Central memory CD8-positive, alpha-beta T cell (primary cell): ENCODE data around the gene TESK2.
"Not testable (repeated sequence)": the region's sequence is repeated elsewhere in the genome, so short reads cannot be mapped to it uniquely, and the experiment has no call there.

Experiments
- ATAC-seq: fragments of 150-1000 bp; cut with Tn5 transposase; replicated peaks from 2 replicates; pipeline ENCODE4 v1.10.0; 2022; ENCODE audit warnings: mild to moderate bottlenecking, moderate FRiP score, moderate number of reproducible peaks; ENCODE audit not compliant: poor library complexity, severe bottlenecking; ENCODE audit errors: extremely low read depth
- DNase-seq, 2 donors: peaks; one replicate each; pipeline ENCODE4 v3.0.0; 2021; ENCODE audit warnings: low spot score in 2 of 2
- H3K27ac Mint-ChIP-seq: one replicate; pipeline ENCODE4 v1.8.0; 2022; ENCODE audit warnings: low read depth, mild to moderate bottlenecking, moderate library complexity, mixed read lengths
- H3K27me3 Mint-ChIP-seq: one replicate; pipeline ENCODE4 v1.8.0; 2022; ENCODE audit warnings: mixed read lengths
- H3K36me3 Mint-ChIP-seq: one replicate; pipeline ENCODE4 v1.8.0; 2022; ENCODE audit warnings: mild to moderate bottlenecking, moderate library complexity, mixed read lengths; ENCODE audit not compliant: insufficient read depth
- H3K4me1 Mint-ChIP-seq: one replicate; pipeline ENCODE4 v1.8.0; 2022; ENCODE audit warnings: mixed read lengths
- H3K4me3 Mint-ChIP-seq: one replicate; pipeline ENCODE4 v1.8.0; 2022; ENCODE audit warnings: mild to moderate bottlenecking, moderate library complexity, mixed read lengths
- H3K9me3 Mint-ChIP-seq: one replicate; pipeline ENCODE4 v1.8.0; 2022; ENCODE audit warnings: mixed read lengths

The TESK2 gene

GRCh38 chr1:45503462-45504360 is 12.7 kb upstream of the TESK2 start:
- no peaks in the 10 kb centered on the region for H3K9me3 Mint-ChIP-seq
- peaks cover 25% of the 10 kb centered on the region for H3K4me1 Mint-ChIP-seq
- ATAC-seq (no peak), DNase-seq (no peak)
- H3K27me3 Mint-ChIP-seq, result no peaks in the 10 kb centered on the region
- H3K4me3 Mint-ChIP-seq, result no peak overlapping the region
- H3K27ac Mint-ChIP-seq, result no peak overlapping the region
- H3K36me3 Mint-ChIP-seq, result peaks cover 7% of the 10 kb centered on the region

- Mint-ChIP-seq H3K4me1 (peaks cover 28% of the 10 kb centered on the region), H3K4me3 (peak overlapping the region; percentile 25), H3K27ac (no peak overlapping the region), H3K27me3 (no peaks in the 10 kb centered on the region), H3K36me3 (peaks cover 9% of the 10 kb centered on the region), H3K9me3 (no peaks in the 10 kb centered on the region)
- ATAC-seq (no peak), DNase-seq (no peak)
Observed at GRCh38 chr1:45501505-45501859, 10.5 kb upstream of the TESK2 start.

DNA sequence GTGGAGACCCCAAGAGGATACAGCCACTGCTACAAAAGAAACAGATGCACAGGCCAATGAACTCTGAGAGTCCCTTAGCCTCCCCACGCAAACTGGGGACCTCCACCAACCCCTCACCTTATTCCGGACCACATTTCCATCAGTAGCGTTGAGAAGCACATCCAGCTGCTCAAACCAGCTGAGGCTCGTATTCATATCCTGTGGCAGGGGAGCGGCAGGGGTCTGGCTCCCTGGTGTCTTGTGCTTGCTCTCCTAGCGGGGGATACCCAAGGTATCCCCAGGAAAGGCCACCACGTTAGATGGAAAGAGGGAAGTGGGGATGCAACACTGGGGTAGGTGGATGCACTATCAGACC is 8.4 kb upstream of the TESK2 start:
- Mint-ChIP-seq H3K9me3 (no peaks in the 10 kb centered on the region), H3K27ac (peak overlapping the region; percentile 90), H3K27me3 (no peaks in the 10 kb centered on the region), H3K4me1 (peaks cover 28% of the 10 kb centered on the region), H3K4me3 (peak overlapping the region; percentile 90), H3K36me3 (peaks cover 9% of the 10 kb centered on the region)
- DNase-seq (no peak), ATAC-seq (no peak)

DNA sequence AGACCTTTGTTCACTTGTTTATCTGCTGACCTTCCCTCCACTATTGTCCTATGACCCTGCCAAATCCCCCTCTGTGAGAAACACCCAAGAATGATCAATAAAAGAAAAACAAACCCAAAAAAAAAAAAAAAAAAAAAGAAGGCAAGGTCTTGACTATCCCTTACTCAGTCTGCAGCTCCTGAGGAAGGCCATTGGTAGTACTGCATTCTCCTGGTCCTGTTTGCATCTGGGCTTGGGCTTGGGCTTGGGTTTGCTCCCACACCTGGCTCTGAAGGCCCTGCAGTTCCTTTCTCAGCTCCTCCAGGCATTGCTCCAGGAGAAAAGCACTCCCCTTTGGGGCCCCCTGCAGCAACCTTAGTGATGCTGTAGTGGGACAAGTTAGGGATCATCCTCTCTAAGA is 7.3 kb upstream of the TESK2 start:
- H3K9me3 Mint-ChIP-seq, result no peaks in the 10 kb centered on the region
- ATAC-seq, result no peak
- H3K4me3 Mint-ChIP-seq, result peak overlapping the region; percentile 90
- H3K36me3 Mint-ChIP-seq, result peaks cover 9% of the 10 kb centered on the region
- peaks cover 28% of the 10 kb centered on the region for H3K4me1 Mint-ChIP-seq
- H3K27me3 Mint-ChIP-seq, result no peaks in the 10 kb centered on the region
- no peak for DNase-seq
- H3K27ac Mint-ChIP-seq, result peak overlapping the region; percentile 90

DNA sequence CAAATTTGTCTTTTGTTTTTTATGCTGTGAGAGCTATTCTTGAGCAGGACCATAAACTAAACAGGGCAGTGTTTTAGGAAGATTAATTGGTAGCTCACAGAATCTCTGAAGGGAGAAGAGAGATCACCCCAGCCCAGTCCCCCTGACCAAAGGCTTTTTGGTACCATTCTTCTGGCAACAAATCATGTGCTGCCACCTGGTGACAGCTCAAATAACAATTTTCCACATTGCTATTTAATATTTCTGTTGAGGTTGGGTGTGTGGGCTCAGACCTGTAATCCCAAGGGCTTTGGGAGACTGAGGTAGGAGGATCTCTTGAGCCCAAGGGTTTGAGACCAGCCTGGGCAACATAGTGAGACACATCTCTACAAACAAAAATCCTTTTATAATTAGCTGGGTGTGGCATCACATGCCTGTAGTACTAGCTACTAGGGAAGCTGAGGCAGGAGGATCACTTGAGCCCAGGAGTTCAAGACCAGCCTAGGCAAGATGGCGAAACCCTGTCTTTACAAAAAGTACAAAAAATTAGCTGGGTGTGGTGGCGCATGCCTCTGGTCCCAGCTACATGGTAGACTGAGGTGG is 2.2 kb upstream of the TESK2 start:
- no peaks in the 10 kb centered on the region for H3K9me3 Mint-ChIP-seq
- no peaks in the 10 kb centered on the region for H3K27me3 Mint-ChIP-seq
- H3K27ac Mint-ChIP-seq, result no peak overlapping the region
- H3K4me1 Mint-ChIP-seq, result no peaks in the 10 kb centered on the region
- peaks cover 3% of the 10 kb centered on the region for H3K36me3 Mint-ChIP-seq
- H3K4me3 Mint-ChIP-seq, result no peak overlapping the region
- ATAC-seq, result no peak
- peak; percentile 21 to 32 for DNase-seq

DNA sequence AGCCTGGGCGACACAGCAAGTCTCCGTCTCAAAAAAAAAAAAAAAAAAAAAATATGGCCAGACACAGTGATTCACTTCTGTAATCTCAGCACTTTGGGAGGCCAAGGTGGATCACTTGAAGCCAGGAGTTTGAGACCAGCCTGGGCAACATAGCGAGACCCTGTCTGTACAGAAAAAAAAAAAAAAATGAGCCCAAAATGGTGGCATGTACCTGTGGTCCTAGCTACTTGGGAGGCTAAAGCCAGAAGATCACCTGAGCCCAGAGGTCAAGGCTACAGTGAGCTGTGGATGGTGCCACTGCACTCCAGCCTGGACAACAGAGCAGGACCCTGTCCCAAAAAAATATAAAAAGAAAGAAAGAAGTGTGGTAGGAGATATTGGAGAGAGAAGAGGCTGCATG is 1.7 kb upstream of the TESK2 start:
- Mint-ChIP-seq H3K9me3 (no peaks in the 10 kb centered on the region), H3K27ac (no peak overlapping the region), H3K4me1 (no peaks in the 10 kb centered on the region), H3K27me3 (no peaks in the 10 kb centered on the region), H3K4me3 (no peak overlapping the region), H3K36me3 (peaks cover 3% of the 10 kb centered on the region)
- ATAC-seq (no peak), DNase-seq (no peak)

- Mint-ChIP-seq H3K4me1 (no peaks in the 10 kb centered on the region), H3K36me3 (peaks cover 3% of the 10 kb centered on the region), H3K27me3 (no peaks in the 10 kb centered on the region), H3K27ac (no peak overlapping the region), H3K4me3 (no peak overlapping the region), H3K9me3 (no peaks in the 10 kb centered on the region)
- DNase-seq, result no peak
- ATAC-seq, result no peak
Observed at GRCh38 chr1:45491487-45492260, 711 bp upstream of the TESK2 start.

DNA sequence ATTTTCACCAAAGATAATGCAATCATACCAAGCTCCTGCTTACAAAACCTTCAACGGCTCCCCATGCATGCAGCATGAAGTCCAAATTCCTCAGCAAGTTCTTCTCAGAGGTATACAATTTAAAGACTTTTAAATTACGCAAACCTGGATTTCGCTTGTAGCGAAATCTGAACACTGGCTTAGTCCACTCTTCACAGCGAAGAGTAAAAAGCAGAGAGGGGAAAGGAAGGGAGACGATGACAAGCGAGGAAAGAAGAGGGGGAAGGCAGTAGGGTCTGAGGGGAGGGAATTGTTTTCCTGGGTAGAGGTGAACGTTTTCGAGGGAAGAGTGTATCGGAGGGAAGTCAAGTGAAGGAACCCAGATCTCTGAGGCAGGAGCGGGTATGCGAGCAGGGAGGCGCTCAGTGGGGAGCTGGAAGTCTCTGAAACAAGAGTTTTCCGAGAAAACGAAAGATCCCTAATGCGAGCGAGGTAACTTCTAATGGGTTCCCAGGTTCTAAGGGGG is 790 bp downstream of the TESK2 start:
- DNase-seq (no peak), ATAC-seq (no peak)
- Mint-ChIP-seq H3K36me3 (peaks cover 2% of the 10 kb centered on the region), H3K9me3 (no peaks in the 10 kb centered on the region), H3K4me1 (no peaks in the 10 kb centered on the region), H3K27me3 (no peaks in the 10 kb centered on the region), H3K4me3 (no peak overlapping the region), H3K27ac (no peak overlapping the region)

DNA sequence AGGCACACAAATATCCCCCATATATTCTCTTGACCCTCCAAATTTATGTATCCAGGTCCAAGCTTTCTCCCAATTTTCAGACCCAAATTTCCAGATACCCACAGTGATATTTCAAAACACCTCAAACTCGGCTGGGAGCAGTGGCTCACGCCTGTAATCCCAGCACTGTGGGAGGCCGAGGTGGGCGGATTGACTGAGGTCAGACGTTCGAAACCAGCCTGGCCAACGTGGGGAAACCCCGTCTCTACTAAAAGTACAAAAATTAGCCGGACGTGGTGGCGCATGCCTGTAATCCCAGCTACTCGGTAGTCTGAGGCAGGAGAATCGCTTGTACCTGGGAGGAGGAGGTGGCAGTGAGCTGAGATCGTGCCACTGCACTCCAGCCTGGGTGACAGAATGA is 1.6 kb downstream of the TESK2 start:
- H3K4me3 Mint-ChIP-seq, H3K36me3 Mint-ChIP-seq, H3K27ac Mint-ChIP-seq, H3K27me3 Mint-ChIP-seq, ATAC-seq, DNase-seq, H3K9me3 Mint-ChIP-seq, H3K4me1 Mint-ChIP-seq: not testable (repeated sequence)

GRCh38 chr1:45488666-45489377 is 2.1 kb downstream of the TESK2 start:
- no peak for DNase-seq
- Mint-ChIP-seq H3K27me3 (no peaks in the 10 kb centered on the region), H3K4me1 (no peaks in the 10 kb centered on the region), H3K27ac (no peak overlapping the region), H3K36me3 (peaks cover 2% of the 10 kb centered on the region), H3K4me3 (no peak overlapping the region), H3K9me3 (no peaks in the 10 kb centered on the region)
- ATAC-seq, result no peak

DNA sequence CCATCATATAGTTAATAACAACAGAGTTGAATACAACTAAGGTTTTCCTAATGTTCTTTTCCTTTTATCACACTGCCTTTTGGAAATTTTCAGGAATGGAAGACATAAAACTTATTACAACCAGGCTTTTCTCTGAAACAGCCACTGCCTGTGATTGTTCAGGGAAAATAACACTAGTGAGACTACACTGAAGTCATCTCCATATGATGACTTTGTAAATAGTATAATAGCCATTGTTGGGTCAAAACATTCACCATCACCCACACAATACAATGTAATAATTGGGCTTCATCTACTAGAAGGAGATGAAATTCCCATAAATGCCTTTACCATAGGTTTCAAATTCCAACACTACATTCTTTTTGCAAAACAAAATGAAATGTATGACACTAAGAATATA is 5.0 kb downstream of the TESK2 start:
- no peaks in the 10 kb centered on the region for H3K27me3 Mint-ChIP-seq
- H3K4me3 Mint-ChIP-seq, result no peak overlapping the region
- ATAC-seq (no peak), DNase-seq (no peak)
- no peak overlapping the region for H3K27ac Mint-ChIP-seq
- no peaks in the 10 kb centered on the region for H3K4me1 Mint-ChIP-seq
- peaks cover 2% of the 10 kb centered on the region for H3K36me3 Mint-ChIP-seq
- no peaks in the 10 kb centered on the region for H3K9me3 Mint-ChIP-seq

GRCh38 chr1:45479039-45479748 is 11.8 kb downstream of the TESK2 start:
- H3K36me3 Mint-ChIP-seq, result peaks cover 2% of the 10 kb centered on the region

More at GRCh38 chr1:45479039-45479748, 11.8 kb downstream of the TESK2 start:
- no peak overlapping the region for H3K27ac Mint-ChIP-seq
- H3K9me3 Mint-ChIP-seq, result no peaks in the 10 kb centered on the region
- ATAC-seq (no peak), DNase-seq (no peak)
- H3K4me1 Mint-ChIP-seq, result no peaks in the 10 kb centered on the region
- no peaks in the 10 kb centered on the region for H3K27me3 Mint-ChIP-seq
- no peak overlapping the region for H3K4me3 Mint-ChIP-seq
